HG03135 (cell line): ENCODE measurements around the gene ASH1L.
"Not testable (repeated sequence)": the region's sequence is repeated elsewhere in the genome, so short reads cannot be mapped to it uniquely, and the experiment has no call there.

Experiments used
- ATAC-seq: cut with Tn5 transposase; IDR thresholded peaks from one replicate; pipeline ENCODE4 v1.9.1; 2021; ENCODE audit warnings: mild to moderate bottlenecking, moderate library complexity; ENCODE audit not compliant: unreplicated experiment

Gene ASH1L

GRCh38 chr1:155454096-155454495 lies 108.5 kb downstream of the ASH1L start:
- no peak for ATAC-seq

- no peak for ATAC-seq
Observed at GRCh38 chr1:155453141-155453540, 109.5 kb downstream of the ASH1L start.

GRCh38 chr1:155451199-155451598 lies 111.4 kb downstream of the ASH1L start:
- ATAC-seq: no peak

- ATAC-seq: not testable (repeated sequence)
Observed at GRCh38 chr1:155442431-155442830, 120.2 kb downstream of the ASH1L start.

GRCh38 chr1:155437405-155437804 lies 125.2 kb downstream of the ASH1L start:
- ATAC-seq: no peak

- ATAC-seq: not testable (repeated sequence)
Observed at GRCh38 chr1:155433831-155434389, 128.7 kb downstream of the ASH1L start.

- not testable (repeated sequence) for ATAC-seq
Observed at GRCh38 chr1:155433128-155433830, 129.3 kb downstream of the ASH1L start.

- no peak for ATAC-seq
Observed at GRCh38 chr1:155424091-155424490, 138.5 kb downstream of the ASH1L start.

GRCh38 chr1:155420788-155421187 lies 141.8 kb downstream of the ASH1L start:
- no peak for ATAC-seq

- ATAC-seq: not testable (repeated sequence)
Observed at GRCh38 chr1:155411840-155412239, 150.8 kb downstream of the ASH1L start.

- ATAC-seq: no peak
Observed at GRCh38 chr1:155410931-155411330, 151.7 kb downstream of the ASH1L start.

GRCh38 chr1:155396874-155397476 lies 165.6 kb downstream of the ASH1L start:
- no peak for ATAC-seq

- no peak for ATAC-seq
Observed at GRCh38 chr1:155392898-155393411, 169.6 kb downstream of the ASH1L start.

- no peak for ATAC-seq
Observed at GRCh38 chr1:155389826-155390225, 172.8 kb downstream of the ASH1L start.

GRCh38 chr1:155385836-155386235 lies 176.8 kb downstream of the ASH1L start:
- ATAC-seq: not testable (repeated sequence)

- no peak for ATAC-seq
Observed at GRCh38 chr1:155383406-155383805, 179.2 kb downstream of the ASH1L start.

GRCh38 chr1:155379631-155380090 lies 182.9 kb downstream of the ASH1L start:
- no peak for ATAC-seq

- ATAC-seq: no peak
Observed at GRCh38 chr1:155379180-155379579, 183.4 kb downstream of the ASH1L start.

- no peak for ATAC-seq
Observed at GRCh38 chr1:155360051-155360450, 202.6 kb downstream of the ASH1L start.

GRCh38 chr1:155352631-155353030 lies 210.0 kb downstream of the ASH1L start:
- no peak for ATAC-seq

GRCh38 chr1:155342842-155343241 lies 219.8 kb downstream of the ASH1L start:
- ATAC-seq: no peak

- no peak for ATAC-seq
Observed at GRCh38 chr1:155339515-155340097, 223.0 kb downstream of the ASH1L start.
